DND-41 (cell line): ENCODE results near the gene GNPDA2.

Experiments used
- EZH2 ChIP-seq: IDR thresholded peaks from 3 replicates; pipeline ENCODE4 v1.6.1; 2012; ENCODE audit warnings: borderline replicate concordance, low read depth, mild to moderate bottlenecking, moderate library complexity, low read length, inconsistent platforms; ENCODE audit not compliant: severe bottlenecking
- TF ChIP-seq, protein P1 (sequence below): IDR thresholded peaks from 2 replicates; pipeline ENCODE4 v1.5.1; 2012; ENCODE audit warnings: borderline replicate concordance, low read length, moderate library complexity, mild to moderate bottlenecking; ENCODE audit not compliant: poor library complexity, severe bottlenecking; ENCODE audit errors: extremely low read depth

GRCh38 chr4:44725726-44726037, 674 bp downstream of the GNPDA2 start:
- no peak for TF ChIP-seq EZH2
- TF ChIP-seq, protein P1, sequence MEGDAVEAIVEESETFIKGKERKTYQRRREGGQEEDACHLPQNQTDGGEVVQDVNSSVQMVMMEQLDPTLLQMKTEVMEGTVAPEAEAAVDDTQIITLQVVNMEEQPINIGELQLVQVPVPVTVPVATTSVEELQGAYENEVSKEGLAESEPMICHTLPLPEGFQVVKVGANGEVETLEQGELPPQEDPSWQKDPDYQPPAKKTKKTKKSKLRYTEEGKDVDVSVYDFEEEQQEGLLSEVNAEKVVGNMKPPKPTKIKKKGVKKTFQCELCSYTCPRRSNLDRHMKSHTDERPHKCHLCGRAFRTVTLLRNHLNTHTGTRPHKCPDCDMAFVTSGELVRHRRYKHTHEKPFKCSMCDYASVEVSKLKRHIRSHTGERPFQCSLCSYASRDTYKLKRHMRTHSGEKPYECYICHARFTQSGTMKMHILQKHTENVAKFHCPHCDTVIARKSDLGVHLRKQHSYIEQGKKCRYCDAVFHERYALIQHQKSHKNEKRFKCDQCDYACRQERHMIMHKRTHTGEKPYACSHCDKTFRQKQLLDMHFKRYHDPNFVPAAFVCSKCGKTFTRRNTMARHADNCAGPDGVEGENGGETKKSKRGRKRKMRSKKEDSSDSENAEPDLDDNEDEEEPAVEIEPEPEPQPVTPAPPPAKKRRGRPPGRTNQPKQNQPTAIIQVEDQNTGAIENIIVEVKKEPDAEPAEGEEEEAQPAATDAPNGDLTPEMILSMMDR: no peak
